OCI-LY1 (cell line): ENCODE results near the gene JUND.

Experiments
- H2AFZ ChIP-seq: fragments of 200-600 bp; sonication (generic), shearing (Covaris generic); 2 replicates; pipeline ENCODE4 v1.6.0; 2014; ENCODE audit warnings: antibody characterized with exemption, mild to moderate bottlenecking, low read length
- H3F3A ChIP-seq: fragments of 200-600 bp; sonication (generic), shearing (Covaris generic); 2 replicates; pipeline ENCODE4 v1.6.0; 2014; ENCODE audit warnings: mild to moderate bottlenecking, antibody characterized with exemption, low read length, moderate library complexity; ENCODE audit not compliant: insufficient read depth
- H3K27ac ChIP-seq: fragments of 200-600 bp; sonication (generic); 2 replicates; pipeline ENCODE4 v1.5.1; 2014; ENCODE audit warnings: low read length, mixed run types, mild to moderate bottlenecking, low read depth; ENCODE audit not compliant: poor library complexity, severe bottlenecking
- H3K27me3 ChIP-seq: fragments of 200-600 bp; sonication (generic); 2 replicates; pipeline ENCODE4 v1.6.0; 2014; ENCODE audit warnings: antibody characterized with exemption, mild to moderate bottlenecking, low read length, moderate library complexity; ENCODE audit not compliant: insufficient read depth
- H3K36me3 ChIP-seq: fragments of 200-600 bp; sonication (generic); 2 replicates; pipeline ENCODE4 v1.6.1; 2014; ENCODE audit warnings: mild to moderate bottlenecking, antibody characterized with exemption, low read length, moderate library complexity, mixed read lengths; ENCODE audit not compliant: insufficient read depth
- H3K4me1 ChIP-seq: fragments of 200-600 bp; sonication (generic); 2 replicates; pipeline ENCODE4 v1.5.1; 2014; ENCODE audit warnings: mild to moderate bottlenecking, low read length, moderate library complexity; ENCODE audit not compliant: insufficient read depth, severe bottlenecking
- H3K4me2 ChIP-seq: fragments of 200-600 bp; sonication (generic), shearing (Covaris generic); 2 replicates; pipeline ENCODE4 v1.6.1; 2014; ENCODE audit warnings: low read length
- H3K4me3 ChIP-seq: fragments of 200-600 bp; sonication (generic); 2 replicates; pipeline ENCODE4 v1.5.1; 2014; ENCODE audit warnings: low read length, low read depth, mild to moderate bottlenecking, mixed read lengths; ENCODE audit not compliant: poor library complexity, severe bottlenecking
- H3K79me2 ChIP-seq: fragments of 200-600 bp; shearing (Covaris generic); 2 replicates; pipeline ENCODE4 v1.6.1; 2016; ENCODE audit warnings: mixed run types, low read length, mixed read lengths; ENCODE audit not compliant: insufficient read depth
- H3K9ac ChIP-seq: fragments of 200-600 bp; sonication (generic), shearing (Covaris generic); 2 replicates; pipeline ENCODE4 v1.6.1; 2014; ENCODE audit warnings: mild to moderate bottlenecking, low read length, mixed read lengths
- H3K9me2 ChIP-seq: fragments of 200-600 bp; sonication (generic), shearing (Covaris generic); 2 replicates; pipeline ENCODE4 v1.6.1; 2014; ENCODE audit warnings: low read depth, mild to moderate bottlenecking, low read length, mixed read lengths
- H3K9me3 ChIP-seq: fragments of 200-600 bp; shearing (Covaris generic); 2 replicates; pipeline ENCODE4 v1.6.1; 2014; ENCODE audit warnings: low read length, mixed read lengths
- H4K20me1 ChIP-seq: fragments of 200-600 bp; sonication (generic), shearing (Covaris generic); 2 replicates; pipeline ENCODE4 v1.6.0; 2016; ENCODE audit warnings: mild to moderate bottlenecking, low read length; ENCODE audit not compliant: insufficient read depth
- CTCF ChIP-seq: fragments of 200-600 bp; sonication (generic), shearing (Covaris generic); IDR thresholded peaks from 2 replicates; pipeline ENCODE4 v1.5.1; 2017; ENCODE audit warnings: mild to moderate bottlenecking, antibody characterized with exemption, low read length, moderate library complexity, mixed read lengths
- EZH2 ChIP-seq: fragments of 200-600 bp; sonication (generic), shearing (Covaris generic); IDR thresholded peaks from 2 replicates; pipeline ENCODE4 v1.8.0; 2017; ENCODE audit warnings: borderline replicate concordance, mixed run types, mild to moderate bottlenecking, antibody characterized with exemption, low read length, moderate library complexity, mixed read lengths

The JUND gene

DNA sequence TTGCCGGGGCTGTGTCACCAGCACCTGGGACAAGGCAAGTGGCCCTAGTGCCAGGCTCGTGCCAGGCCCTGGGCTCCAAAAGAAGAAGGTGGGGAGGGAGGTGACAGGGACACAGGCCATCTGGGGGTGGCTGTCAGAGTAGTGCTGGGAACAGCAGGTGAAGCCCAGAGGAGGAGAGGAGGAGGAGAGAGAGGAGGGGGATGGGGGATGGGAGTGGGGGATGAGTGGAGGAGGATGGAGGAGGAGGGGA lies 22.7 kb upstream of the JUND start:
- H3K27me3 ChIP-seq: peaks cover 3% of the 10 kb centered on the region; the same call in 1 of the 2 replicates
- H3K4me1 ChIP-seq: peaks cover 49% of the 10 kb centered on the region
- peaks cover 13% of the 10 kb centered on the region for H3K36me3 ChIP-seq
- H3K9me3 ChIP-seq: no peaks in the 10 kb centered on the region
- no peaks in the 10 kb centered on the region for H3K9me2 ChIP-seq
- H3K9ac ChIP-seq: peak overlapping the region; percentile 38; the same call in 1 of the 2 replicates
- H3F3A ChIP-seq: no peaks in the 10 kb centered on the region
- no peak overlapping the region for H2AFZ ChIP-seq
- H3K79me2 ChIP-seq: no peaks in the 10 kb centered on the region
- peak overlapping the region; percentile 79 for H3K27ac ChIP-seq
- H3K4me2 ChIP-seq: peak overlapping the region; percentile 54
- no peaks in the 10 kb centered on the region for H4K20me1 ChIP-seq
- H3K4me3 ChIP-seq: peak overlapping the region; percentile 32
- no peak for TF ChIP-seq CTCF
- no peak for TF ChIP-seq EZH2

DNA sequence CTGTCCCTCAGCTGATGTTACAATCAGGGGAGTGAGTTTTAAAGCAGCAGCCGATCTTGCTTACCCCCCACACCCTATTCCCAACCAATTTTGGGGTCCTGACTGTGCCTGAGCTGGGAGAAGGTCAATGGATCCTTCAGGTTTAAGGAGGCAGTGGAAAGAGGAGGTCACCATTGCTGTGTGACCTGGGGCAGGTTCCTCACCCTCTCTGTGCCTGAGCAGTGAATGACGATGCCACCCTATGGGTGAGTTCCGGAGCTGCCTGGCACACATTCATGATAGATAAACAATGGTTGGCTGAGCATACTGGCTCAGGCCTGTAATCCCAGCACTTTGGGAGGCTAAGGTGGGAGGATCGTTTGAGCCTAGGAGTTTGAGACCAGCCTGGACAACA lies 20.3 kb upstream of the JUND start:
- TF ChIP-seq EZH2: no peak
- no peak for TF ChIP-seq CTCF
- H3K9ac ChIP-seq: no peak overlapping the region
- no peaks in the 10 kb centered on the region for H3K36me3 ChIP-seq
- H2AFZ ChIP-seq: no peak overlapping the region
- H3F3A ChIP-seq: no peaks in the 10 kb centered on the region
- peaks cover 36% of the 10 kb centered on the region for H3K4me1 ChIP-seq
- no peaks in the 10 kb centered on the region for H3K9me3 ChIP-seq
- no peaks in the 10 kb centered on the region for H4K20me1 ChIP-seq
- no peak overlapping the region for H3K4me2 ChIP-seq
- H3K27me3 ChIP-seq: peaks cover 10% of the 10 kb centered on the region; the same call in 1 of the 2 replicates
- no peak overlapping the region for H3K4me3 ChIP-seq
- H3K27ac ChIP-seq: no peak overlapping the region
- no peaks in the 10 kb centered on the region for H3K9me2 ChIP-seq
- H3K79me2 ChIP-seq: no peaks in the 10 kb centered on the region

DNA sequence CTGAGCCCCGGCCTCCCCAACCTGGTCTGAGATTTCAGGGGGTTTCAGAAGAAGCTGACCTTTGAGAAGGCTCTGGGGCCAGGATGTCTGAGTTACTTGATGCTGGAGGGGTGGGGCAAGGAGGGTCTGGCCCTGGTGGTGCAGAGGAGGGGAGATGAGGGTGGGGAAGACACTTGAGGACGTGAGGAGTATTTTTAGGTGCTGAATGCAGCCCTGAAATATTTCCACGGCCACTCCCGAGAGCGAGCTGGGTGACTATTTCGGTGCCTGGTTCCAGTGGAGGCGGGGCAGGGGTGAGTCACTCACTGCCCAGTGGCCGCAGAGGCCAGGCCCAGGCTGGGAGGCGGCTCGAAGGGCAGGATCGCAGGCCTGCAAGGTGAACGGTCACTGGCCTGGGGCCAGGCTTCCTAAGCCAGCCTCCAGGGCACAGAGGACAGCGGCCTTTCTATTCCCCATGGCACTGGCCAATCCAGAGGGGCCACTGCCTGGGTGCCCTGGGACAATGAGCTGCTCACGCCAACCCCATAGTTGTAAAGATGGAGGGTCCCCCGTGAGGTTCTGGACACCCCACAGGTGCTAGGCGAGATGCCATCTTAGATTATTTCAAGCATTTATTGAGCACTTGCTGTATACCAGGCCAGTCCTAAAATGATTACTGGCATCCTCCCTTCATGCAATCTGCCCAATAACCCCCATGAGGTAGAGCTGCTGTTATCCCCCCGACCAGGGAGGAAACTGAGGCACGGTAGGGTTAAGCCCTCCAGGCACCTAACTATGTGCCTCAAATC lies 19.7 kb upstream of the JUND start:
- Histone ChIP-seq H3K36me3 (no peaks in the 10 kb centered on the region), H3K79me2 (no peaks in the 10 kb centered on the region), H3K27ac (no peak overlapping the region), H2AFZ (no peak overlapping the region), H3K9me2 (no peaks in the 10 kb centered on the region), H3F3A (no peaks in the 10 kb centered on the region), H4K20me1 (no peaks in the 10 kb centered on the region), H3K4me3 (no peak overlapping the region), H3K9me3 (no peaks in the 10 kb centered on the region), H3K4me2 (no peak overlapping the region), H3K4me1 (peaks cover 30% of the 10 kb centered on the region), H3K9ac (no peak overlapping the region), H3K27me3 (peaks cover 10% of the 10 kb centered on the region; the same call in 1 of the 2 replicates)
- TF ChIP-seq CTCF: no peak
- TF ChIP-seq EZH2: no peak
